ENCODE results near the gene CRYAA.
"Not testable (repeated sequence)": the region's sequence is repeated elsewhere in the genome, so short reads cannot be mapped to it uniquely, and the experiment has no call there.

DNA sequence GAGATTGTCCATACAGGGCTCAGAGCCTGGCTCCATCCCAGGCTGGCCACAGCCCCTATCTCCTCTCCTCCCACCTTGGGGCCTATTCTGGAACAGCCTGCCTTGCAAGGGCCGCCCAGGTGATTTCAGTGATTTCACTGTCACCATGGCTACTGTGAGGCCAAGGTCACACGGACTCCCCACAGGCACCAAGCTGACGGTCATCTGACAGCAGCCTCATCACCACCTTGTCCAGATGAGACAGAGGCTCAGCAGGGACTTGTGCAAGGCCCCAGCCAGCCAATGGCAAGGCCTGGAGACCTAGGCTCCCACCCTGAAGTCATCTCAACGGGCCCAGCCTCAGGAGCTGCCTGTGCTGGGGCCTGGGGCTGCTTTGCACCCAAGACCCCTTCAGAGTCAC, 6.2 kb downstream of the CRYAA start:
- TF ChIP-seq, protein P1, sequence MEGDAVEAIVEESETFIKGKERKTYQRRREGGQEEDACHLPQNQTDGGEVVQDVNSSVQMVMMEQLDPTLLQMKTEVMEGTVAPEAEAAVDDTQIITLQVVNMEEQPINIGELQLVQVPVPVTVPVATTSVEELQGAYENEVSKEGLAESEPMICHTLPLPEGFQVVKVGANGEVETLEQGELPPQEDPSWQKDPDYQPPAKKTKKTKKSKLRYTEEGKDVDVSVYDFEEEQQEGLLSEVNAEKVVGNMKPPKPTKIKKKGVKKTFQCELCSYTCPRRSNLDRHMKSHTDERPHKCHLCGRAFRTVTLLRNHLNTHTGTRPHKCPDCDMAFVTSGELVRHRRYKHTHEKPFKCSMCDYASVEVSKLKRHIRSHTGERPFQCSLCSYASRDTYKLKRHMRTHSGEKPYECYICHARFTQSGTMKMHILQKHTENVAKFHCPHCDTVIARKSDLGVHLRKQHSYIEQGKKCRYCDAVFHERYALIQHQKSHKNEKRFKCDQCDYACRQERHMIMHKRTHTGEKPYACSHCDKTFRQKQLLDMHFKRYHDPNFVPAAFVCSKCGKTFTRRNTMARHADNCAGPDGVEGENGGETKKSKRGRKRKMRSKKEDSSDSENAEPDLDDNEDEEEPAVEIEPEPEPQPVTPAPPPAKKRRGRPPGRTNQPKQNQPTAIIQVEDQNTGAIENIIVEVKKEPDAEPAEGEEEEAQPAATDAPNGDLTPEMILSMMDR (IDR thresholded peaks at IDR 0.05): not testable (repeated sequence)
- not testable (repeated sequence) for TF ChIP-seq POLR2A (IDR thresholded peaks at IDR 0.05)

Measured in testis (tissue), 2 donors.